GM18867 (cell line): ENCODE measurements around the gene ARPC3.
"Not testable (repeated sequence)": the region's sequence is repeated elsewhere in the genome, so short reads cannot be mapped to it uniquely, and the experiment has no call there.

Experiments
- ATAC-seq: cut with Tn5 transposase; IDR thresholded peaks from one replicate; pipeline ENCODE4 v1.9.1; 2021; ENCODE audit warnings: mild to moderate bottlenecking, moderate library complexity; ENCODE audit not compliant: unreplicated experiment

The ARPC3 gene

DNA sequence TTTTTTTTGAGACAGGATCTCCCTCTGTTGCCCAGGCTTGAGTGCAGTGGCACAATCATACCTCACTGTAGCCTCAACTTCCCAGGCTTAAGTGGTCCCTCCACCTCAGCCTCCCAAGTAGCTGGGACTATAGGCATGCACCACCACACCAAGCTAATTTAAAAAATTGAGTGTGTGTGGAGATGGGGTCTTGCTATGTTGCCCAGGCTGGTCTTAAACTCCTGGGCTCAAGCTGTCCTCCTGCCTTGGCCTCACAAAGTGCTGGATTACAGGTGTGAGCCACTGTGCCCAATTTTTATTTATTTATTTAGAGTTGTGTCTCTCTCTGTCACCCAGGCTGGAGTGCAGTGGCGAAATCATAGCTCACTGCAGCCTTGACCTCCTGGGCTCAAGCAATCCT, 29.5 kb downstream of the ARPC3 start:
- ATAC-seq = not testable (repeated sequence)

DNA sequence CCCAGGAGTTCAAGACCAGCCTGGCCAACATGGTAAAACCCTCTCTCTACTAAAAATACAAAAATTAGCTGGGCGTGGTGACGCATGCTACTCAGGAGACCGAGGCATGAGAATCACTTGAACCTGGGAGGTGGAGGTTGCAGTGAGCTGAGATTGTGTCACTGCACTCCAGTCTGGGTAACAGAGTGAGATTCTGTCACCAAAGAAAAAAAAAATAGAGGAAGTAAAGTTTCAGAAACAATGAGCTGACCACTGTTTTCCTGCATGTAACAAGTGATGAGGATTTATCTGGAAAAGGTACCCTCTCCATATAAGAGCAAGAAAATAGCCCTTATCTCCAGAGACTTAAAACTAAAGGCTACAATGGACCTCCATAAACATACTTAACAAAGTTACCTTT, 33.0 kb downstream of the ARPC3 start:
- not testable (repeated sequence) for ATAC-seq

DNA sequence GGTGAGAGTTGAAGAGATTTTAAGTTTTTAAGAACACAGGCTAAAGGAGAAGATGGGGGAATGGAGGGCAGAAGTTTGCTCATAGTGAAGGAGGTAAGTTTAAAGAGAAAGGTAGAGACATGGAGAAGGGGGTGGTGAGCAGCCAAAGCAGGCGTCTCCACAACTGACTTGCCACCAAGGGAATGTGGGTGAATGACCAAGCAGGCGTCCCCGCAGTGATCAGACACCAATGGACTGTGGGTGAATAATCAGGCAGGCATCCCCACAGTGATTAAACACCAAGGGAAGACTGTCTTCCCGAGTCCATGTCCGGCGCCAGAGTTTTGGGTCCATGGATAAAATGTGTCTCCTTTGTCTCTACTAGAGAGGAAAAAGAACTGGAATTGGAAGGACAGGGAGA, 40.1 kb downstream of the ARPC3 start:
- ATAC-seq = not testable (repeated sequence)

DNA sequence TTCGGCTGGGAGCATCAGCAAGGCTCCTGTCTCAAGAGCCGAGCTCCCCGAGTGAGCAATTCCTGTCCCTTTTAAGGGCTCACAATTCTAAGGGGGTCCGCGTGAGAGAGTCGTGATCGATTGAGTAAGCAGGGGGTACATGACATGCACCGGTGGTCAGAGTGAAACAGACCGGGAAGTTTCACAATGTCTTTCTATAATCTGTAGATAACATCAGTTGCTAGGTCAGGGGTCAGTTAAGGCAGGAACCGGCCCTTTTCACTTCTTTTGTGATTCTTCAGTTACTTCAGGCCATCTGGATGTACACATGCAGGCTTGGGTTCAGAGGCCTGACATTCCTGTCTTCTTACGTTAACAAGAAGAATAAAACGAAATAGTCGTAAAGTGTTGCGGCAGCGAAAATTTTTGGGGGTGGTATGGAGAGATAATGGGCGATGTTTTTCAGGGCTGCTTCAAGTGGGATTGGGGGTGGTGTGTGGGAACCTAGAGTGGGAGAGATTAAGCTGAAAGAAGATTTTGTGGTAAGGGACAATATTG, 44.9 kb downstream of the ARPC3 start:
- ATAC-seq = not testable (repeated sequence)

DNA sequence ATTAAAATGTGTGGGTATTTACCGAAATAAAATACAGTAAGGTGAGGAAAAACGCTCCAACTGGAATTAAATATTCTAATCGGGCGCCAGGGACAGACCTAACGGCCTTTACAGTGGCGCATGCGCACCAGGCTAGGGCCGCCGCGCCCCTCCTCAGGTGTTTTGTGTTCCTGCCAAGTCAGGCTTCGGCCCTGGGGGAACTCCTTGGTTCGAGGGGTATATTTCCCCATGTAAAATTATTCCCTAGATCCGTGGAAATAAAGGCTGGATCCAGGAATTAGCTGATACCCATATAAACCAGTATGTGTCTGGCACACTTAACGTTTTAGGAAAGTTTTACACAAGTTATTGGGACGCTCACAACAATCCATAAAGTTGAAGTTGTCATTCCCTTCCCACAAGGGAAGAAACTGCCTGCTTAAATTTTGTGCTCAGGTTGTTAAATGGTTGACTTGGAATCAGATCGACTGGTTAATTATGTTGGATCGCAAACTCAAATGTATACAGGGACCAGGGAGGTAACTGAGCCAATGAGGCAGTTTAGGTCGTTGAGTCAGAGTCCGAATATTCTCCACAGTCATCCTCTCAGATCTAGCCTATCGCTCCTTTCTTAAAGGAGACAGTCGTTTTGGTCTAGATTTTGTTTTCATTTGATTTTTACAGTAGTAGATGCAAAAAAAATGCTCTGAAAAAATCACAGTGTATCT, 46.0 kb downstream of the ARPC3 start:
- peak; percentile 47 for ATAC-seq

DNA sequence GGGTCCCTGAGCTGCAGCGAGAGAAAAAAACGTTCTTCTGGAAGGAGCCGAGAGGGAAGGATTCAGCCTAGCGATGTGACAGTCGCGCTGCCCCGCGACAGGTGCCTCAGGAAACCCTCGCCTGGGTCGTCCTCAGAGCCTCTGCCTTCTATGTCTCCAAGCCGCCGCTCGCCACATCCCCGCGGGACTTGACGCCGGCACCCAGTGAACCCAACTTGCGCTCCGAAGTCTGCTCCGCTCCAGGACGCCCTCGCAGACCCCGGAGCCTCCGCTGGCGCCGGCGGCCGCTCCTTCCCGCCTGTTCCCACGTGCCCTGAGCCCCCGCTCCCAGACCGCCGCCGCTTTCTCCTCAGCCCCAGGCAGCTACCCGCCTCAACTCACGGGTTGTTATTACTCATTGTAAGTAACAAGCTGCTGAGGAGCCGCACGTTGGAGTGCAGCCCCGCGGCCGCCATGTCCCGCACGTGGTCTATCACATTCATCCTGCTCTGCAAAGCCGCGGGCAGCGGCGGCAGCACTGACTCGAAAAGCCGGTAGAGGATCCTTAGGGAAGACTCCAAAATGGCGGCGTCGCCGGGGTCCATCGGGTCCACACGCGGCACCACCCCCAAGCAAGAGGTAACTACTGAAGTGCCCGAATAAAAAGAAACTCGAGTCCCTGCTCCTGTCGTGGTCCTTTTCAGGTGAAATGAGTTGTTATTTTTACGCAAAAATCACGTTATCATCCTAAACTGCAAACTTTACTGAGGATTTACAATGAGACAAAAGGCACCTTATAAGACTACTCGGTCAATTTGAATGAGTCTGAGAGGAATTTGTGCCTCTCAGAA, 46.8 kb downstream of the ARPC3 start, which contains the start of gene ANAPC7:
Gene ANAPC7 (minus strand): TSS at position 563 of the 830 bp plus-strand sequence. CDS start 81 bp downstream, at position 482.
- ATAC-seq = peak; percentile 77
